ENCODE measurements around the gene MROH7.

DNA sequence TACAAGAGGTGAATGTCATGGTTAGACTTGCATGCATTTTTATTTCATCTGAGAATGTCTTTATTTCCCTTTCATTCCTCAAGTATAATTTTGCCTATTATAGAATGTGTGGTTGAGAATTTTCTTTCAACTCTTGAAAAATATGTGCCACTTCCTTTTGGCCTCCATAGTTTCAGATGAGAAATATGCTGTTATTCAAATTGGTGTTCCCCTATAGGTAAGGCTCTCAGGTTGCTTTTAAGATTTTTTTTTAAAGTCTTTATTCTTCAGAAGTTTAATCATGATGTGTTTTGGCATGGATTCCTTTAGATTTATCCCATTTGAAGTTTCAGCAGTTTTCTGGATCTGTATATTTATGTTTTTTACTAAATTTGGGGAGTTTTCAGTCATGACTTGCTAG is 2.1 kb downstream of the MROH7 start:
- TF ChIP-seq, protein P1, sequence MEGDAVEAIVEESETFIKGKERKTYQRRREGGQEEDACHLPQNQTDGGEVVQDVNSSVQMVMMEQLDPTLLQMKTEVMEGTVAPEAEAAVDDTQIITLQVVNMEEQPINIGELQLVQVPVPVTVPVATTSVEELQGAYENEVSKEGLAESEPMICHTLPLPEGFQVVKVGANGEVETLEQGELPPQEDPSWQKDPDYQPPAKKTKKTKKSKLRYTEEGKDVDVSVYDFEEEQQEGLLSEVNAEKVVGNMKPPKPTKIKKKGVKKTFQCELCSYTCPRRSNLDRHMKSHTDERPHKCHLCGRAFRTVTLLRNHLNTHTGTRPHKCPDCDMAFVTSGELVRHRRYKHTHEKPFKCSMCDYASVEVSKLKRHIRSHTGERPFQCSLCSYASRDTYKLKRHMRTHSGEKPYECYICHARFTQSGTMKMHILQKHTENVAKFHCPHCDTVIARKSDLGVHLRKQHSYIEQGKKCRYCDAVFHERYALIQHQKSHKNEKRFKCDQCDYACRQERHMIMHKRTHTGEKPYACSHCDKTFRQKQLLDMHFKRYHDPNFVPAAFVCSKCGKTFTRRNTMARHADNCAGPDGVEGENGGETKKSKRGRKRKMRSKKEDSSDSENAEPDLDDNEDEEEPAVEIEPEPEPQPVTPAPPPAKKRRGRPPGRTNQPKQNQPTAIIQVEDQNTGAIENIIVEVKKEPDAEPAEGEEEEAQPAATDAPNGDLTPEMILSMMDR (IDR thresholded peaks at IDR 0.05), result no peak
- TF ChIP-seq POLR2A (IDR thresholded peaks at IDR 0.05), result no peak
